ENCODE measurements around the gene NPSR1. TPM values are rescaled to one million over a fixed set of nuclear protein-coding genes. Genes with fewer than 3 reads are reported as not detected.
"Not testable (repeated sequence)": the region's sequence is repeated elsewhere in the genome, so short reads cannot be mapped to it uniquely, and the experiment has no call there.

The NPSR1 gene
- not detected in 2 replicates for total RNA-seq

GRCh38 chr7:34657632-34658268 is at the start of gene NPSR1:
TSS of gene NPSR1 (plus strand) at chr7:34658218. CDS start at chr7:34658413, 195 bp downstream.
- intact Hi-C loops (cut with micrococcal nuclease), result no loop called here

GRCh38 chr7:34612661-34613060 is 45.4 kb upstream of the NPSR1 start:
- intact Hi-C loops (cut with micrococcal nuclease), result no loop called here

GRCh38 chr7:34620425-34620824 is 37.6 kb upstream of the NPSR1 start:
- intact Hi-C loops (cut with micrococcal nuclease), result no loop called here

- intact Hi-C loops (cut with micrococcal nuclease), result no loop called here
Measured at GRCh38 chr7:34622182-34622581, 35.8 kb upstream of the NPSR1 start.

- intact Hi-C loops (cut with micrococcal nuclease), result no loop called here
Measured at GRCh38 chr7:34622771-34623250, 35.2 kb upstream of the NPSR1 start.

- intact Hi-C loops (cut with micrococcal nuclease), result not testable (repeated sequence)
Measured at GRCh38 chr7:34628618-34629017, 29.4 kb upstream of the NPSR1 start.

GRCh38 chr7:34652809-34653208 is 5.2 kb upstream of the NPSR1 start:
- intact Hi-C loops (cut with micrococcal nuclease), result no loop called here

- intact Hi-C loops (cut with micrococcal nuclease), result no loop called here
Measured at GRCh38 chr7:34653787-34654186, 4.2 kb upstream of the NPSR1 start.

GRCh38 chr7:34655384-34655783 is 2.6 kb upstream of the NPSR1 start:
- intact Hi-C loops (cut with micrococcal nuclease), result no loop called here

- intact Hi-C loops (cut with micrococcal nuclease), result no loop called here
Measured at GRCh38 chr7:34656041-34656440, 2.0 kb upstream of the NPSR1 start.

- intact Hi-C loops (cut with micrococcal nuclease), result no loop called here
Measured at GRCh38 chr7:34659472-34660075, 1.6 kb downstream of the NPSR1 start.

- intact Hi-C loops (cut with micrococcal nuclease), result no loop called here
Measured at GRCh38 chr7:34662058-34662708, 4.2 kb downstream of the NPSR1 start.

- intact Hi-C loops (cut with micrococcal nuclease), result no loop called here
Measured at GRCh38 chr7:34664755-34665154, 6.7 kb downstream of the NPSR1 start.

GRCh38 chr7:34672430-34672829 is 14.4 kb downstream of the NPSR1 start:
- intact Hi-C loops (cut with micrococcal nuclease), result no loop called here

- intact Hi-C loops (cut with micrococcal nuclease), result no loop called here
Measured at GRCh38 chr7:34673066-34673465, 15.0 kb downstream of the NPSR1 start.

- intact Hi-C loops (cut with micrococcal nuclease), result no loop called here
Measured at GRCh38 chr7:34675749-34676374, 17.8 kb downstream of the NPSR1 start.

- intact Hi-C loops (cut with micrococcal nuclease), result no loop called here
Measured at GRCh38 chr7:34677491-34677890, 19.5 kb downstream of the NPSR1 start.

GRCh38 chr7:34687529-34687928 is 29.5 kb downstream of the NPSR1 start:
- intact Hi-C loops (cut with micrococcal nuclease), result no loop called here

- intact Hi-C loops (cut with micrococcal nuclease), result no loop called here
Measured at GRCh38 chr7:34696415-34696814, 38.4 kb downstream of the NPSR1 start.

GRCh38 chr7:34709771-34710170 is 51.8 kb downstream of the NPSR1 start:
- intact Hi-C loops (cut with micrococcal nuclease), result no loop called here

GRCh38 chr7:34718867-34719266 is 60.8 kb downstream of the NPSR1 start:
- intact Hi-C loops (cut with micrococcal nuclease), result no loop called here

- intact Hi-C loops (cut with micrococcal nuclease), result no loop called here
Measured at GRCh38 chr7:34719636-34720035, 61.6 kb downstream of the NPSR1 start.

All from T-helper 1 cell treated with Interleukin-12 subunit alpha and Interleukin-12 subunit beta and Interleukin-4 antibody, amounts not matched to agents 30 ng/mL and 1 ng/mL, for 36 hours (primary cell).